ENCODE results near the gene RHCE.

RHCE gene

GRCh38 chr1:25369241-25369640, 51.4 kb downstream of the RHCE start:
- no peak for TF ChIP-seq CTCF (IDR thresholded peaks at IDR 0.05)

GRCh38 chr1:25361901-25362300, 58.7 kb downstream of the RHCE start:
- no peak for TF ChIP-seq CTCF (IDR thresholded peaks at IDR 0.05)

- no peak for TF ChIP-seq CTCF (IDR thresholded peaks at IDR 0.05)
Measured at GRCh38 chr1:25360596-25361581, 59.7 kb downstream of the RHCE start.

GRCh38 chr1:25356848-25357247, 63.8 kb downstream of the RHCE start:
- no peak for TF ChIP-seq CTCF (IDR thresholded peaks at IDR 0.05)

GRCh38 chr1:25356441-25356840, 64.2 kb downstream of the RHCE start:
- TF ChIP-seq CTCF (IDR thresholded peaks at IDR 0.05) = no peak

GRCh38 chr1:25355841-25356395, 64.7 kb downstream of the RHCE start:
- no peak for TF ChIP-seq CTCF (IDR thresholded peaks at IDR 0.05)

GRCh38 chr1:25349606-25350005, 71.0 kb downstream of the RHCE start:
- TF ChIP-seq CTCF (IDR thresholded peaks at IDR 0.05) = no peak

All from LNCAP (cell line).